ENCODE data around the gene POLG2.
"Not testable (repeated sequence)": the region's sequence is repeated elsewhere in the genome, so short reads cannot be mapped to it uniquely, and the experiment has no call there.

The POLG2 gene

DNA sequence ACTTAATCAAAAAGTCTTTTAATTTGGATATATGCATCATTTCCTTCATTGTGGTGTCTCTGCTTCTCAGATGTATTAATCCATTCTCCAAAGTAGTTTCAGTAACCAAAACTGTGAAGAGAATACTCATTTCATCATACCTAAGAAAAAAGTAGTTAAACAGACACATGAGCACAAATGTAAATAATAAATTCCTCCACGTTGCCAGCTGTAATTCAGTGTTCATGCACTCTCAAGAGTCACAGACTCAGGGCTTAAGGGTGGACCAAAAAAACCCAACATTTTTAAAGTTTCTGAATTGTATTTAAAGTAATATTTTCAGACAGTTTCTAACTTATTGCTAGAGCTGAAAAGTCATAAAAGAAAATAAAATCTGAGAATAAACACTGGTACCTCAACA, 19.0 kb downstream of the POLG2 start:
- H3K27me3 ChIP-seq (ENCODE audit: low read depth, low read length), result no peaks in the 10 kb centered on the region
- no peak overlapping the region for H3K4me3 ChIP-seq (ENCODE audit: low read depth in 1 of 2, low read length in 2 of 2)
- no peak overlapping the region for H3K27ac ChIP-seq (ENCODE audit: low read length)
- H3K4me1 ChIP-seq (ENCODE audit: control insufficient read depth in 1 of 2, insufficient read depth in 2 of 2, low read length in 2 of 2), result no peaks in the 10 kb centered on the region
- peaks cover 13 to 14% of the 10 kb centered on the region in 2 donors for H3K36me3 ChIP-seq (ENCODE audit: control insufficient read depth in 1 of 2, insufficient read depth in 2 of 2, low read length in 2 of 2)
- H3K9me3 ChIP-seq (ENCODE audit: control insufficient read depth in 1 of 2, low read length in 2 of 2), result no peaks in the 10 kb centered on the region

DNA sequence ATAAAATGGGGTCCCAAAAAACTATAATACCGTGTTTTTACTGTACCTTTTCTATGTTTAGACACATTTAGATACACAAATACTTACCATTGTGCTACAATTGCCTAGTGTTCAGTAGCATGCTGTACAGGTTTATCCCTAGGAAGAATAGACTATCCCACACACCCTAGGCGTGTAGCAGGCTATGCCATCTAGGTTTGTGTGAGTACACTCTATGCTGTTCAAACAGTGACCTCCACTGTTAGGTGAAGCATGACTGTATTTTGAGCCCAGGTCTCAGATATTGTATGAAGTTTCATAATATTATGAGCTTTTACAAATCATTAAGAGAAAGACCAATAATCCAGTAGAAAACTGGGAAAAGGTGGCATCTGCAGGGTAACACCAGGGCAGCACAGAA, 24.3 kb downstream of the POLG2 start:
- H3K27ac ChIP-seq (ENCODE audit: low read length), result no peak overlapping the region
- H3K36me3 ChIP-seq (ENCODE audit: control insufficient read depth in 1 of 2, insufficient read depth in 2 of 2, low read length in 2 of 2), result peaks cover 0 to 3% of the 10 kb centered on the region in 2 donors
- no peak overlapping the region for H3K4me3 ChIP-seq (ENCODE audit: low read depth in 1 of 2, low read length in 2 of 2)
- H3K4me1 ChIP-seq (ENCODE audit: control insufficient read depth in 1 of 2, insufficient read depth in 2 of 2, low read length in 2 of 2), result no peaks in the 10 kb centered on the region
- no peaks in the 10 kb centered on the region for H3K9me3 ChIP-seq (ENCODE audit: control insufficient read depth in 1 of 2, low read length in 2 of 2)
- H3K27me3 ChIP-seq (ENCODE audit: low read depth, low read length), result no peaks in the 10 kb centered on the region

DNA sequence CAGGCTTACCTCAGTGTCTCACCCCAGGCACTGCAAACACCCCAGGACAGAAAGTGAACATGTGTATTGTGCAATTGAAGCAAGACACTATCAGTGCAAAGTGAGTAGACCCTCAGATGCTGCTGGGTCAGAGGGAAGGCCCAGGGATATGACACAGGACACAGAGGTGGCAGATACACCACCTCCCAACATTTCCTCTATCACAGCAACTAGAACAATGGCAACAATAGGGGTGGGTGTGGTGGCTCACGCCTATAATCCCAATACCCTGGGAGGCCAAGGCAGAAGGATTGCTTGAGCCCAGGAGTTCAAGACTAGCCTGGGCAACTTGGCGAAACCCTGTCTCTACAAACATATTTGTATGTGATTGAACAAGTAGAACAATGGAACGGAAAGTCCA, 25.4 kb downstream of the POLG2 start:
- Histone ChIP-seq H3K27ac (ENCODE audit: low read length) (no peak overlapping the region), H3K9me3 (ENCODE audit: control insufficient read depth in 1 of 2, low read length in 2 of 2) (no peaks in the 10 kb centered on the region), H3K4me1 (ENCODE audit: control insufficient read depth in 1 of 2, insufficient read depth in 2 of 2, low read length in 2 of 2) (no peaks in the 10 kb centered on the region), H3K4me3 (ENCODE audit: low read depth in 1 of 2, low read length in 2 of 2) (no peak overlapping the region), H3K36me3 (ENCODE audit: control insufficient read depth in 1 of 2, insufficient read depth in 2 of 2, low read length in 2 of 2) (peaks cover 0 to 3% of the 10 kb centered on the region in 2 donors), H3K27me3 (ENCODE audit: low read depth, low read length) (no peaks in the 10 kb centered on the region)

DNA sequence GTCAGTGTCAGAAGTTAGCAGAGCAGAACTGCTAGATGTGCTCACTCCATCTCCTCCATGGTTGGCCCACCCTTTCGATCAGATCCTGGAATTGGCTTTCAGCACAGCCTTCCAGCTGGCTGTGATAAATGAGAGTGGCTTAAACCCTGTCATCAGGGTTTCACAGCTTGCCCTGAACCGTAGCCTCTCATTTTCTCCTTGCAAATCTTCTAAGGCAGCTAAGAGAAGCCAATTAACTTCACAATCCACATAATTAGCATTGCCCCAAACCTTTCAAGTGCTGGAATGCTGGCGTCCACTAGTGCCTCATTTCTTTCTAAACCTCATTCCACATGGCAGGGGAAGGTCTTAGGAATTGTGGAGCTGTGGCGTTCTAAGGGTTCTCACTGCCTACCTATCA, 26.2 kb downstream of the POLG2 start:
- Histone ChIP-seq H3K4me1 (ENCODE audit: control insufficient read depth in 1 of 2, insufficient read depth in 2 of 2, low read length in 2 of 2) (no peaks in the 10 kb centered on the region), H3K27me3 (ENCODE audit: low read depth, low read length) (no peaks in the 10 kb centered on the region), H3K27ac (ENCODE audit: low read length) (no peak overlapping the region), H3K9me3 (ENCODE audit: control insufficient read depth in 1 of 2, low read length in 2 of 2) (no peaks in the 10 kb centered on the region), H3K36me3 (ENCODE audit: control insufficient read depth in 1 of 2, insufficient read depth in 2 of 2, low read length in 2 of 2) (peaks cover 0 to 3% of the 10 kb centered on the region in 2 donors), H3K4me3 (ENCODE audit: low read depth in 1 of 2, low read length in 2 of 2) (no peak overlapping the region)

DNA sequence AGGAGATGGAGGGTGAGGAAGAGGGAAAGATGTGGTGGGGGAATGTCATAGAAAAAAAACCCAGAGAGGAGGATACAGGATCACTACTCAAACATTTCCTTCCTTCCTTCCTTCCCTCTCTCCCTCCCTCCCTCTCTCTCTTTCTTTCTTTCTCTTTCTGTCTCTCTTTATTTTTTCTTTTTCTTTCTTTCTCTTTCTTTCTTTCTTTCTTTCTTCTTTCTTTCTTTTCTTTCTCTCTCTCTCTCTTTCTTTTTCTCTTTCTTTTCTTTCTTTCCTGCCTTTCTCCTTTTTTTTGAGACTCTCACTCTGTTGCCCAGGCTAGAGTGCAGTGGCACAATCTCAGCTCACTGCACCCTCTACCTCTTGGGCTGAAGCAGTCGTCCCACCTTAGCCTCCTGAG, 30.0 kb downstream of the POLG2 start:
- H3K4me1 ChIP-seq (ENCODE audit: control insufficient read depth in 1 of 2, insufficient read depth in 2 of 2, low read length in 2 of 2); H3K9me3 ChIP-seq (ENCODE audit: control insufficient read depth in 1 of 2, low read length in 2 of 2); H3K36me3 ChIP-seq (ENCODE audit: control insufficient read depth in 1 of 2, insufficient read depth in 2 of 2, low read length in 2 of 2); H3K27me3 ChIP-seq (ENCODE audit: low read depth, low read length); H3K4me3 ChIP-seq (ENCODE audit: low read depth in 1 of 2, low read length in 2 of 2); H3K27ac ChIP-seq (ENCODE audit: low read length): not testable (repeated sequence)

DNA sequence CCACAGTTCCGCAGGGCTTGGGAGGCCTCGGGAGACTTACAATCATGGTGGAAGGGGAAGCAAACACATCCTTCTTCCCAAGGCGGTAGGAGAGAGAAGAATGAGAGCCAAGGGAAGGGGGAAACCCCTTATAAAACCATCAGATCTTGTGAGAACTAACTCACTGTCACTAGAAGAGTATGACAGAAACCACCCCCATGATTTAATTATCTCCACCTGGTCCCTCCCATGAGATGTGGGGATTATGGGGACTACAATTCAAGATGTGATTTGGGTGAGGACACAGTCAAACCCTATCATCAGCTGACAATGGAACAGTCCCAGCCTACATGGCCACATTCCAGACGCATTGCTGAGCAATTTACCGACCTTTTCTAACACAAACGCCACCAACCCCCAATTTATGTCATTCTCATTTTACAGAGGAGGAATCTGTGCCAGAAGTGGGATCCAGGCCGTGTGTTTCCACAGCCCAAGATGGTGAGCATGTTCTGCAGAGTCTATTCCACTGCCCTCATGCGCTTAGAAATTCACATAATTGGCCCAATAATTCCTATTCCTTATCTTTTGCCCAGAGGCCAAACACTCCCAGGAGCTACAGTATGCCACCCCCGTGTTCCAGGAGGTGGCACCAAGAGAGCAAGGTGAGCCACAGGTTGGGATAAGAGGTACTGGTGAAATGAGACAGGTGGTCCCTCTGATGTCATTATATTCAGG, 30.7 kb downstream of the POLG2 start:
- no peaks in the 10 kb centered on the region for H3K9me3 ChIP-seq (ENCODE audit: control insufficient read depth in 1 of 2, low read length in 2 of 2)
- no peaks in the 10 kb centered on the region for H3K4me1 ChIP-seq (ENCODE audit: control insufficient read depth in 1 of 2, insufficient read depth in 2 of 2, low read length in 2 of 2)
- H3K27me3 ChIP-seq (ENCODE audit: low read depth, low read length), result no peaks in the 10 kb centered on the region
- H3K4me3 ChIP-seq (ENCODE audit: low read depth in 1 of 2, low read length in 2 of 2), result no peak overlapping the region
- no peak overlapping the region for H3K27ac ChIP-seq (ENCODE audit: low read length)
- H3K36me3 ChIP-seq (ENCODE audit: control insufficient read depth in 1 of 2, insufficient read depth in 2 of 2, low read length in 2 of 2), result no peaks in the 10 kb centered on the region

DNA sequence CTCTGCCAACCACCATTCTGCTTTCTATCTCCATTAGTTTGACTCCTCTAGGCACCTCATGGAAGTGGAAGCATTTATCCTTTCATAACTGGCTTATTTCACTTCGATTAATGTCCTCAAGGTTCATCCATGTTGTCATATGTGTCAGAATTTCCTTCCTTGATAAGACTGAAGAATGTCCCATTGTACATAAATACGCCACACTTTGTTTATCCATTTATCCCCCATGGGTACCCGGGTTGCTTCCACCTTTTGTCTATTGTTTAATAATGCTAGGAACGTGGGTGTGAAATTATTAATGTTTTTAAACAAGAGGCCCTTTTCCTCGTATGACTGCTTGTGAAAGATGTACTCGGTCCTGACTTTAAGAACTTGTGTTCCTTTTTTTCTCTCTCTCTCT, 35.1 kb downstream of the POLG2 start:
- Histone ChIP-seq H3K36me3 (ENCODE audit: control insufficient read depth in 1 of 2, insufficient read depth in 2 of 2, low read length in 2 of 2) (no peaks in the 10 kb centered on the region), H3K9me3 (ENCODE audit: control insufficient read depth in 1 of 2, low read length in 2 of 2) (no peaks in the 10 kb centered on the region), H3K27ac (ENCODE audit: low read length) (no peak overlapping the region), H3K4me3 (ENCODE audit: low read depth in 1 of 2, low read length in 2 of 2) (no peak overlapping the region), H3K27me3 (ENCODE audit: low read depth, low read length) (no peaks in the 10 kb centered on the region), H3K4me1 (ENCODE audit: control insufficient read depth in 1 of 2, insufficient read depth in 2 of 2, low read length in 2 of 2) (no peaks in the 10 kb centered on the region)

DNA sequence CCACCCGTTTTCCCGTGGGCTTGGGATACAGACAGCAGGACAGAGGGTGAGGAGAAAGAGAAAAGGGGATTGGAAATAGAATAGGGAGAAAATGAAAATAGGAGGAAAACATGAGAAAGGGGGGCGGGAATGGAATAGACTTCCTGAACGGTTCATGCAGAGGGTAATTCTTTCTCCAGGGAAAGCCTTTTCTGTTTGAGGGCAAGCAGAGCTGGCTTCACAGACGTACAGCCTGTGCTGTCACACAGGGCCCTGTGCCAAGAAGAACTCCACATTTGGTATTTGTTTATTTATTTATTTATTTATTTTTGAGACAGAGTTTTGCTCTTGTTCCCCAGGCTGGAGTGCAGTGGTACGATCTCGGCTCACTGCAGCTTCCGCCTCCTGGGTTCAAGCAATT, 35.9 kb downstream of the POLG2 start:
- Histone ChIP-seq H3K27me3 (ENCODE audit: low read depth, low read length) (no peaks in the 10 kb centered on the region), H3K4me3 (ENCODE audit: low read depth in 1 of 2, low read length in 2 of 2) (no peak overlapping the region), H3K4me1 (ENCODE audit: control insufficient read depth in 1 of 2, insufficient read depth in 2 of 2, low read length in 2 of 2) (no peaks in the 10 kb centered on the region), H3K36me3 (ENCODE audit: control insufficient read depth in 1 of 2, insufficient read depth in 2 of 2, low read length in 2 of 2) (no peaks in the 10 kb centered on the region), H3K27ac (ENCODE audit: low read length) (no peak overlapping the region), H3K9me3 (ENCODE audit: control insufficient read depth in 1 of 2, low read length in 2 of 2) (no peaks in the 10 kb centered on the region)

DNA sequence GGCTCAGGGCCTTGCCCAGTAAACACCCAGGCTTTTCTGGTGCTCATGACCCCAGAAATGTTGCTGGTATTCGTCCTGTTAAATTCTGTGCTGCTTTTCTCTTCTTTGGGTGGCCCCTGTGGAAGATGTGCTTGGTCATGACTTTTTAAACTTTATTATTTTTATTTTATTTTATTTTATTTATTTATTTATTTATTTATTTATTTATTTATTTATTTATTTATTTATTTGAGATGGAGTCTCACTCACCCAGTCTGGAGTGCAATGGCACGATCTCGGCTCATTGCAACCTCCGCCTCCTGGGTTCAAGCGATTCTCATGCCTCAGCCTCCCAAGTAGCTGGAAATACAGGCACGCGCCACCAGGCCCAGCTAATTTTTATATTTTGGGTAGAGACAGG, 37.0 kb downstream of the POLG2 start:
- not testable (repeated sequence) for H3K27me3 ChIP-seq (ENCODE audit: low read depth, low read length); H3K27ac ChIP-seq (ENCODE audit: low read length); H3K4me1 ChIP-seq (ENCODE audit: control insufficient read depth in 1 of 2, insufficient read depth in 2 of 2, low read length in 2 of 2); H3K36me3 ChIP-seq (ENCODE audit: control insufficient read depth in 1 of 2, insufficient read depth in 2 of 2, low read length in 2 of 2); H3K9me3 ChIP-seq (ENCODE audit: control insufficient read depth in 1 of 2, low read length in 2 of 2); H3K4me3 ChIP-seq (ENCODE audit: low read depth in 1 of 2, low read length in 2 of 2)

DNA sequence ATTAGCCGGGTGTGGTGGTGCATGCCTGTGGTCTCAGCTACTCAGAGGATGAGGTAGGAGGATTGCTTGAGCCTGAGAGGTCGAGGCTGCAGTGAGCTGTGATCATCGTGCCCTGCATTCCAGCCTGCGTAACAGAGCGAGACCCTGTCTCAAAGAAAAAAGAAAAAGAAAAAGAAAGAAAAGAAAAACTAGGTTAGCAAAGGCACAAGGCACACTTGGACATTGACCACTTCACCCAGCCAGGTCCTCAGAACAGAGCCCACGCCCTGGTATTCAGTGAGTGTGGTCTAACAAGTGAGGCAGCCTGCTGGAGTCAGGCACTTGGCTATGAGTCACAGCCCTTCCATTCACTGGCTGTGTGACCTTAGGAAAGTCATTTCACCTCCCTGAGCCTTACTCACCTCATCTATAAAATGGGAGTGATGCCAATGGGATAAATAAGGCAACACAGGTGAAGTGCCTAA, 37.5 kb downstream of the POLG2 start:
- no peaks in the 10 kb centered on the region for H3K27me3 ChIP-seq (ENCODE audit: low read depth, low read length)
- H3K9me3 ChIP-seq (ENCODE audit: control insufficient read depth in 1 of 2, low read length in 2 of 2), result no peaks in the 10 kb centered on the region
- H3K27ac ChIP-seq (ENCODE audit: low read length), result no peak overlapping the region
- H3K4me3 ChIP-seq (ENCODE audit: low read depth in 1 of 2, low read length in 2 of 2), result no peak overlapping the region
- no peaks in the 10 kb centered on the region for H3K4me1 ChIP-seq (ENCODE audit: control insufficient read depth in 1 of 2, insufficient read depth in 2 of 2, low read length in 2 of 2)
- H3K36me3 ChIP-seq (ENCODE audit: control insufficient read depth in 1 of 2, insufficient read depth in 2 of 2, low read length in 2 of 2), result no peaks in the 10 kb centered on the region

DNA sequence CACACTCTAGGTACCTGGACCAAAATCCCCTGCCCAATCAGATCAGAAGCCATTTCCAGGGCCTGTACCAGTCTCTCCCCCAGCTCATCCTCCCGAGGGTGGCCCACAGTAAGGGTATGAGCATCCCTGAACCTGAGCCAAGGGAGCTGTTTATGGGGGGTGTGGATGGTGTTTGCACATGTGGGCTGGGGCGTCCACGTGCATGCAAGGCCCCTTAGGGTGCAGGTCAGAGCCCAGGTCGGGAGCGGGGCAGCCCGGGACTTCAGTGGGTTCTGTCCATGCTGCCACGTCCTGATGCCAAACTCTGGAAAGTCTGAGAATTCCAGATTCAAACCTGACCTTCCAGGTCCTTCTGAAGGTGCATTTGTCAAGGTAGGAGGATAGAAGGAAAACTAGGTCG, 38.1 kb downstream of the POLG2 start:
- H3K4me1 ChIP-seq (ENCODE audit: control insufficient read depth in 1 of 2, insufficient read depth in 2 of 2, low read length in 2 of 2), result no peaks in the 10 kb centered on the region
- H3K27me3 ChIP-seq (ENCODE audit: low read depth, low read length), result no peaks in the 10 kb centered on the region
- no peaks in the 10 kb centered on the region for H3K36me3 ChIP-seq (ENCODE audit: control insufficient read depth in 1 of 2, insufficient read depth in 2 of 2, low read length in 2 of 2)
- no peak overlapping the region for H3K4me3 ChIP-seq (ENCODE audit: low read depth in 1 of 2, low read length in 2 of 2)
- no peaks in the 10 kb centered on the region for H3K9me3 ChIP-seq (ENCODE audit: control insufficient read depth in 1 of 2, low read length in 2 of 2)
- no peak overlapping the region for H3K27ac ChIP-seq (ENCODE audit: low read length)

DNA sequence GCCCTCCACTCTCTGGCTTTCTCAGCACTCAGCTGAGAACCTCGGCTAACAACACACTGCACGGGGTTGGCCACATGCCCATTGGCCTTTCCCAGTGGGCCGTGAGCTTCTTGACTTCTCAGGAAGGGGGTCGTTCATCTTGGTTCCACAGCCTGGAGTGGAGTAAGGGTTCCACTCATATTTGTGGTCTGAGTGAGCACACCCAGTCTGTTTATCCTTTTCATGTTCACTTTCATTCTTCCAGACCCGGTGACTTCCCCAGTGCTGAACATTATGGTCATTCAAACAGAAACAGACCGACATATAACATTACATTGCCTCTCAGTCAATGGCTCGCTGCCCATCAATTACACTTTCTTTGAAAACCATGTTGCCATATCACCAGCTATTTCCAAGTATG, 39.7 kb downstream of the POLG2 start:
- no peak overlapping the region for H3K4me3 ChIP-seq (ENCODE audit: low read depth in 1 of 2, low read length in 2 of 2)
- no peaks in the 10 kb centered on the region for H3K36me3 ChIP-seq (ENCODE audit: control insufficient read depth in 1 of 2, insufficient read depth in 2 of 2, low read length in 2 of 2)
- no peaks in the 10 kb centered on the region for H3K4me1 ChIP-seq (ENCODE audit: control insufficient read depth in 1 of 2, insufficient read depth in 2 of 2, low read length in 2 of 2)
- no peaks in the 10 kb centered on the region for H3K9me3 ChIP-seq (ENCODE audit: control insufficient read depth in 1 of 2, low read length in 2 of 2)
- H3K27ac ChIP-seq (ENCODE audit: low read length), result no peak overlapping the region
- H3K27me3 ChIP-seq (ENCODE audit: low read depth, low read length), result no peaks in the 10 kb centered on the region

Measured in muscle layer of duodenum (tissue), 2 donors.